ENCODE measurements around the gene TSSK2. TPM values are rescaled to one million over a fixed set of nuclear protein-coding genes. Genes with fewer than 3 reads are reported as not detected.
"Not testable (repeated sequence)": the region's sequence is repeated elsewhere in the genome, so short reads cannot be mapped to it uniquely, and the experiment has no call there.

Gene TSSK2
- total RNA-seq, 1 donor from 2014 or later = not detected

DNA sequence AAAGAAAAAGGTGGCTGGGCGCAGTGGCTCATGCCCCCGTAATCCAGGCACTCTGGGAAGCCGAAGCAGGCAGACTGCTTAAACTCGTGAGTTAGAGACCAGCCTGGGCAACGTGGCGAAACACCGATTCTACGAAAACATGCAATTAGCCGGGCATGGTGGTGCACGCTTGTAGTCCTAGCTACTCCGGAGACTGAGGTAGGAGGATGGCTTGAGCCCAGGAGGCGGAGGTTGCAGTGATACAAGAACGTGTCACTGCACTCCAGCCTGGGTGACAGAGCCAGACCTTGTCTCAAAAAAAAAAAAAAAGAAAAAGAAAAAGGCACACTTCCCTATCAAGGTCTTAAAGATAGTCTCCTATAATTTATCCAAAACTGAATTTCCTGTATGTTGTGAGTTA, 48.3 kb upstream of the TSSK2 start:
- no peak for FAIRE-seq
- peaks cover 12% of the 10 kb centered on the region for H3K36me3 Mint-ChIP-seq (ENCODE audit: low read depth, unreplicated experiment)
- Histone ChIP-seq H3K27ac (ENCODE audit: low read depth, low read length) (no peak overlapping the region), H3K79me2 (ENCODE audit: insufficient read depth, low read length) (peaks cover 3% of the 10 kb centered on the region), H3K4me2 (ENCODE audit: low read length) (no peak overlapping the region), H3K4me3 (ENCODE audit: insufficient read depth, low read depth, low read length) (no peak overlapping the region), H3K9me3 (ENCODE audit: insufficient read depth, low read depth, low read length) (no peaks in the 10 kb centered on the region), H3K4me1 (ENCODE audit: insufficient read depth, low read length) (peaks cover 15% of the 10 kb centered on the region), H4K20me1 (ENCODE audit: insufficient read depth, low read length) (peaks cover 43% of the 10 kb centered on the region), H3K36me3 (ENCODE audit: insufficient read depth, low read length) (peaks cover 11% of the 10 kb centered on the region), H3K9ac (ENCODE audit: low read length) (no peak overlapping the region), H2AFZ (ENCODE audit: low read depth, low read length) (no peak overlapping the region), H3K27me3 (ENCODE audit: insufficient read depth, low read length) (no peaks in the 10 kb centered on the region)
- no peak overlapping the region for H3K27ac Mint-ChIP-seq (ENCODE audit: unreplicated experiment)
- no peak for TF ChIP-seq EZH2 (IDR thresholded peaks at IDR 0.05; ENCODE audit: insufficient read depth, low read length)
- no peak for DNase-seq (ENCODE audit: low read depth)
- no peaks in the 10 kb centered on the region for H3K9me3 Mint-ChIP-seq (ENCODE audit: unreplicated experiment)
- H3K27me3 Mint-ChIP-seq (ENCODE audit: low read depth, unreplicated experiment) = no peaks in the 10 kb centered on the region
- H3K4me3 Mint-ChIP-seq (ENCODE audit: unreplicated experiment) = no peak overlapping the region
- H3K4me1 Mint-ChIP-seq (ENCODE audit: low read depth, unreplicated experiment) = peaks cover 22% of the 10 kb centered on the region

DNA sequence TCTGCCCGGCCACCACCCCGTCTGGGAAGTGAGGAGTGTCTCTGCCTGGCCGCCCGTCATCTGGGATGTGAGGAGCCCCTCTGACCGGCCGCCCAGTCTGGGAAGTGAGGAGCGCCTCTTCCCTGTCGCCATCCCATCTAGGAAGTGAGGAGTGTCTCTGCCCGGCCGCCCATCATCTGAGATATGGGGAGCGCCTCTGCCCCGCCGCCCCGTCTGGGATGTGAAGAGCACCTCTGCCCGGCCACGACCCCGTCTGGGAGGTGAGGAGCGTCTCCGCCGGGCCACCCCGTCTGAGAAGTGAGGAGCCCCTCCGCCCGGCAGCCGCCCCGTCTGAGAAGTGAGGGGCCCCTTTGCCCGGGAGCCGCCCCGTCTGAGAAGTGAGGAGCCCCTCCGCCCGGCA, 47.0 kb upstream of the TSSK2 start:
- peaks cover 15% of the 10 kb centered on the region for H3K4me1 ChIP-seq (ENCODE audit: insufficient read depth, low read length)
- H3K36me3 ChIP-seq (ENCODE audit: insufficient read depth, low read length); H3K4me3 Mint-ChIP-seq (ENCODE audit: unreplicated experiment); H3K9me3 ChIP-seq (ENCODE audit: insufficient read depth, low read depth, low read length); H3K4me2 ChIP-seq (ENCODE audit: low read length); H2AFZ ChIP-seq (ENCODE audit: low read depth, low read length); DNase-seq (ENCODE audit: low read depth); H3K79me2 ChIP-seq (ENCODE audit: insufficient read depth, low read length); H3K27ac ChIP-seq (ENCODE audit: low read depth, low read length); FAIRE-seq; H3K4me3 ChIP-seq (ENCODE audit: insufficient read depth, low read depth, low read length); H3K27me3 ChIP-seq (ENCODE audit: insufficient read depth, low read length); H3K27me3 Mint-ChIP-seq (ENCODE audit: low read depth, unreplicated experiment); H3K9ac ChIP-seq (ENCODE audit: low read length); H3K9me3 Mint-ChIP-seq (ENCODE audit: unreplicated experiment); H3K27ac Mint-ChIP-seq (ENCODE audit: unreplicated experiment): not testable (repeated sequence)
- peaks cover 56% of the 10 kb centered on the region for H4K20me1 ChIP-seq (ENCODE audit: insufficient read depth, low read length)
- Mint-ChIP-seq H3K4me1 (ENCODE audit: low read depth, unreplicated experiment) (peaks cover 22% of the 10 kb centered on the region), H3K36me3 (ENCODE audit: low read depth, unreplicated experiment) (peaks cover 16% of the 10 kb centered on the region)

DNA sequence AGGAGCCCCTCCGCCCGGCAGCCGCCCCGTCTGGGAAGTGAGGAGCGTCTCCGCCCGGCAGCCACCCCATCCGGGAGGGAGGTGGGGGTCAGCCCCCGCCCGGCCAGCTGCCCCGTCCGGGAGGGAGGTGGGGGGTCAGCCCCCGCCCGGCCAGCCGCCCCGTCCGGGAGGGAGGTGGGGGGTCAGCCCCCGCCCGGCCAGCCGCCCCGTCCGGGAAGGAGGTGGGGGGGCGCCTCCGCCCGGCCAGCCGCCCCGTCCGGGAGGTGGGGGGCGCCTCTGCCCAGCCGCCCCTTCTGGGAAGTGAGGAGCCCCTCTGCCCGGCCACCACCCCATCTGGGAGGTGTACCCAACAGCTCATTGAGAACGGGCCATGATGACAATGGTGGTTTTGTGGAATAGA, 46.5 kb upstream of the TSSK2 start:
- not testable (repeated sequence) for H3K4me3 ChIP-seq (ENCODE audit: insufficient read depth, low read depth, low read length); H3K27me3 ChIP-seq (ENCODE audit: insufficient read depth, low read length); H3K79me2 ChIP-seq (ENCODE audit: insufficient read depth, low read length); H3K27ac ChIP-seq (ENCODE audit: low read depth, low read length); FAIRE-seq; H3K36me3 ChIP-seq (ENCODE audit: insufficient read depth, low read length); H3K9ac ChIP-seq (ENCODE audit: low read length); DNase-seq (ENCODE audit: low read depth); H3K9me3 ChIP-seq (ENCODE audit: insufficient read depth, low read depth, low read length); H3K27me3 Mint-ChIP-seq (ENCODE audit: low read depth, unreplicated experiment); H3K9me3 Mint-ChIP-seq (ENCODE audit: unreplicated experiment); H2AFZ ChIP-seq (ENCODE audit: low read depth, low read length); H3K4me3 Mint-ChIP-seq (ENCODE audit: unreplicated experiment); H3K4me2 ChIP-seq (ENCODE audit: low read length)
- Mint-ChIP-seq H3K4me1 (ENCODE audit: low read depth, unreplicated experiment) (peaks cover 22% of the 10 kb centered on the region), H3K36me3 (ENCODE audit: low read depth, unreplicated experiment) (peaks cover 16% of the 10 kb centered on the region), H3K27ac (ENCODE audit: unreplicated experiment) (peak overlapping the region; percentile 34)
- Histone ChIP-seq H4K20me1 (ENCODE audit: insufficient read depth, low read length) (peaks cover 61% of the 10 kb centered on the region), H3K4me1 (ENCODE audit: insufficient read depth, low read length) (peaks cover 15% of the 10 kb centered on the region)

DNA sequence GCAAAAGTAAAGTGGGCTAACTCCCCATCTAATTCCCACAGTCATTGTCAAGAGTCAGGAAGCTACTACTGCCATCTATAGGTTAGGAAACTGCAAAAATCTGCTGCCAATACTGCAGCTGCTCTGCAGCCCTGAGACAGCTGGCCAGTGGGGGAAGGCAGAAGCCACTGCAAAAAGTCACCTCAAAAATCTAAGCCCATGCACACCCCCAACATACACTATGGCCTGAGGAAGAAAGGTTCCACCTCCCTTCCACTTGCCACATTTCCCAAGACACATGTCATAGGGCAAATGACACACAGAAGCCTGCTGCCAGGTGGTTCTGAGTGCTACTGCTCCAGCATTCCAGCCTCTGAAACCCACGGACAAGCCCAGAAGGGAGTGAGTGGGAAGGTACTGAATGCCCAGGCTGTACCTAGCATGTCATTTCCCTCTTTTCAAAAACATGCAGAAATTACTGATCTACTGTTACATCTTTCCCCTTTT, 45.8 kb upstream of the TSSK2 start:
- no peak for TF ChIP-seq EZH2 (IDR thresholded peaks at IDR 0.05; ENCODE audit: insufficient read depth, low read length)
- TF ChIP-seq, protein P1, sequence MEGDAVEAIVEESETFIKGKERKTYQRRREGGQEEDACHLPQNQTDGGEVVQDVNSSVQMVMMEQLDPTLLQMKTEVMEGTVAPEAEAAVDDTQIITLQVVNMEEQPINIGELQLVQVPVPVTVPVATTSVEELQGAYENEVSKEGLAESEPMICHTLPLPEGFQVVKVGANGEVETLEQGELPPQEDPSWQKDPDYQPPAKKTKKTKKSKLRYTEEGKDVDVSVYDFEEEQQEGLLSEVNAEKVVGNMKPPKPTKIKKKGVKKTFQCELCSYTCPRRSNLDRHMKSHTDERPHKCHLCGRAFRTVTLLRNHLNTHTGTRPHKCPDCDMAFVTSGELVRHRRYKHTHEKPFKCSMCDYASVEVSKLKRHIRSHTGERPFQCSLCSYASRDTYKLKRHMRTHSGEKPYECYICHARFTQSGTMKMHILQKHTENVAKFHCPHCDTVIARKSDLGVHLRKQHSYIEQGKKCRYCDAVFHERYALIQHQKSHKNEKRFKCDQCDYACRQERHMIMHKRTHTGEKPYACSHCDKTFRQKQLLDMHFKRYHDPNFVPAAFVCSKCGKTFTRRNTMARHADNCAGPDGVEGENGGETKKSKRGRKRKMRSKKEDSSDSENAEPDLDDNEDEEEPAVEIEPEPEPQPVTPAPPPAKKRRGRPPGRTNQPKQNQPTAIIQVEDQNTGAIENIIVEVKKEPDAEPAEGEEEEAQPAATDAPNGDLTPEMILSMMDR (IDR thresholded peaks at IDR 0.05; ENCODE audit: insufficient read depth, low read depth, low read length) = peak; percentile 43
- no peak overlapping the region for H3K4me3 ChIP-seq (ENCODE audit: insufficient read depth, low read depth, low read length)
- H3K79me2 ChIP-seq (ENCODE audit: insufficient read depth, low read length) = peaks cover 3% of the 10 kb centered on the region
- peaks cover 67% of the 10 kb centered on the region for H4K20me1 ChIP-seq (ENCODE audit: insufficient read depth, low read length)
- H3K27ac ChIP-seq (ENCODE audit: low read depth, low read length) = no peak overlapping the region
- no peaks in the 10 kb centered on the region for H3K9me3 ChIP-seq (ENCODE audit: insufficient read depth, low read depth, low read length)
- H3K4me3 Mint-ChIP-seq (ENCODE audit: unreplicated experiment) = peak overlapping the region; percentile 48
- peaks cover 15% of the 10 kb centered on the region for H3K4me1 ChIP-seq (ENCODE audit: insufficient read depth, low read length)
- no peak overlapping the region for H2AFZ ChIP-seq (ENCODE audit: low read depth, low read length)
- H3K27ac Mint-ChIP-seq (ENCODE audit: unreplicated experiment) = peak overlapping the region; percentile 31
- H3K36me3 Mint-ChIP-seq (ENCODE audit: low read depth, unreplicated experiment) = peaks cover 14% of the 10 kb centered on the region
- H3K4me1 Mint-ChIP-seq (ENCODE audit: low read depth, unreplicated experiment) = peaks cover 22% of the 10 kb centered on the region
- no peaks in the 10 kb centered on the region for H3K9me3 Mint-ChIP-seq (ENCODE audit: unreplicated experiment)
- H3K9ac ChIP-seq (ENCODE audit: low read length) = no peak overlapping the region
- no peaks in the 10 kb centered on the region for H3K27me3 Mint-ChIP-seq (ENCODE audit: low read depth, unreplicated experiment)
- FAIRE-seq (no peak), DNase-seq (ENCODE audit: low read depth) (no peak)
- H3K27me3 ChIP-seq (ENCODE audit: insufficient read depth, low read length) = no peaks in the 10 kb centered on the region
- no peak overlapping the region for H3K4me2 ChIP-seq (ENCODE audit: low read length)
- H3K36me3 ChIP-seq (ENCODE audit: insufficient read depth, low read length) = peaks cover 2% of the 10 kb centered on the region

All from astrocyte (in vitro differentiated cells and primary cell).